Measurements from ENCODE around the gene CRABP1. TPM values are rescaled to one million over a fixed set of nuclear protein-coding genes. Genes with fewer than 3 reads are reported as not detected.

Gene CRABP1
- total RNA-seq, 4 donors from 2014 or later = not detected

GRCh38 chr15:78317145-78317836 is 22.9 kb upstream of the CRABP1 start:
- Histone ChIP-seq H3K4me1 (no peaks in the 10 kb centered on the region), H3K4me3 (no peak overlapping the region), H3K36me3 (no peaks in the 10 kb centered on the region), H3K27ac (replicated peaks in 1 of 4) (no peak overlapping the region), H3K27me3 (peaks cover 0 to 12% (median 0%) of the 10 kb centered on the region in 4 donors), H3K9me3 (no peaks in the 10 kb centered on the region)
- no peak for TF ChIP-seq POLR2AphosphoS5 (IDR thresholded peaks at IDR 0.05)
- TF ChIP-seq EP300 (IDR thresholded peaks at IDR 0.05) = no peak
- TF ChIP-seq POLR2A (IDR thresholded peaks at IDR 0.05; ENCODE audit: low read depth) = no peak
- TF ChIP-seq CTCF (IDR thresholded peaks at IDR 0.05) = no peak
- intact Hi-C loops (cut with DNase I) = no loop called here
- DNase-seq (ENCODE audit: extremely low spot score) = no peak
- WGBS = 87% methylated on average over 8 of the region's 8 CpGs

DNA sequence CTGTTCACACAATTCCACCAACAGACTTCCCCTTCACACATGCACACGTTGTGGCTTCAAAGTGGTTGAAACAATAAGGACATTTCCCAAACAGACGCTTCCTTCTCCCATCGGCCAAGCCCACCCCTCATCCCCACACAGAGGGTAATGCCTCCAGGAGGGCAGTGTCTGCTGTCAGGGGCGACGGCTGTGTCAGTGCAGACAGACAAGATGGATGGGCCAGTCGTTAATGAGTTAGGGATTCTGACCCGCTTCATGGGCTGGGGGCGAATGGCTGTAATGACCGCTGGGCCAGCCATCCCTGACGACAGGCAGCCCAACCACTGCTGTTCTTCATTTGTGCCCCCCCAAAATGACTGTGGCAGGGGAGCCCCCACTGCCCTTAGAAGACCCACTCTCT is 20.6 kb upstream of the CRABP1 start:
- Histone ChIP-seq H3K9me3 (no peaks in the 10 kb centered on the region), H3K36me3 (no peaks in the 10 kb centered on the region), H3K4me3 (no peak overlapping the region), H3K27me3 (peaks cover 0 to 9% (median 0%) of the 10 kb centered on the region in 4 donors), H3K27ac (replicated peaks in 1 of 4) (no peak overlapping the region), H3K4me1 (no peaks in the 10 kb centered on the region)
- whole genome bisulfite sequencing = 86% methylated on average over 8 of the region's 10 CpGs
- DNase-seq (ENCODE audit: extremely low spot score) = no peak
- intact Hi-C loops (cut with DNase I) = no loop called here
- TF ChIP-seq CTCF (IDR thresholded peaks at IDR 0.05) (no peak), EP300 (IDR thresholded peaks at IDR 0.05) (no peak), POLR2AphosphoS5 (IDR thresholded peaks at IDR 0.05) (no peak), POLR2A (IDR thresholded peaks at IDR 0.05; ENCODE audit: low read depth) (no peak)

DNA sequence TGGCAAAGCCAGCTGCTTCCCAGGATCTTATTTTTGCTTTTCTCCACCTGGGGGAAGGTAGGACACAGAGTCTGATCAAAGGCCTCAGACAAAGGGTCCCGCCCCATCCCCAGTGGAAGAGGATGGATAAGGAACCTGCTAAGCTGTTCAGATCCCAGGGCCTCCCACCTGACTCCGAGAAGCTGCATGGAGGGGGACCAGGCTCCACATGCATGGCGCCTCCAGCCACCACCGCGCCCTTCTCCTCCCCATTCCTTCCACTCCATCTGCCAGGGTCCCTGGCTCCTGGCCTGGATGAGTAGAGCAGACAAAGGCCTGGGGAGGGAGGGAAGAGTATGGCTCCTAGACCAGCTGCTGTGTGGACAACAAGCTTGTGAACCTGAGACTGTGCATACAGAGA is 20.0 kb upstream of the CRABP1 start:
- H3K27ac ChIP-seq (replicated peaks in 1 of 4) = no peak overlapping the region
- TF ChIP-seq POLR2A (IDR thresholded peaks at IDR 0.05; ENCODE audit: low read depth) (no peak), EP300 (IDR thresholded peaks at IDR 0.05) (no peak), POLR2AphosphoS5 (IDR thresholded peaks at IDR 0.05) (no peak), CTCF (IDR thresholded peaks at IDR 0.05) (no peak)
- H3K4me3 ChIP-seq = no peak overlapping the region
- intact Hi-C loops (cut with DNase I) = no loop called here
- no peak for DNase-seq (ENCODE audit: extremely low spot score)
- H3K36me3 ChIP-seq = no peaks in the 10 kb centered on the region
- 97% methylated on average over 5 of the region's 5 CpGs for WGBS
- H3K9me3 ChIP-seq = no peaks in the 10 kb centered on the region
- no peaks in the 10 kb centered on the region for H3K4me1 ChIP-seq
- H3K27me3 ChIP-seq = peaks cover 0 to 7% (median 0%) of the 10 kb centered on the region in 4 donors

GRCh38 chr15:78321041-78321570 is 19.0 kb upstream of the CRABP1 start:
- H3K27ac ChIP-seq (replicated peaks in 1 of 4) = no peak overlapping the region
- H3K9me3 ChIP-seq = no peaks in the 10 kb centered on the region
- no peak overlapping the region for H3K4me3 ChIP-seq
- no peaks in the 10 kb centered on the region for H3K36me3 ChIP-seq
- WGBS = 76% methylated on average over 17 of the region's 17 CpGs
- no peaks in the 10 kb centered on the region for H3K27me3 ChIP-seq
- DNase-seq (ENCODE audit: extremely low spot score) = no peak
- TF ChIP-seq POLR2AphosphoS5 (IDR thresholded peaks at IDR 0.05) = no peak
- TF ChIP-seq CTCF (IDR thresholded peaks at IDR 0.05) = no peak
- no peak for TF ChIP-seq POLR2A (IDR thresholded peaks at IDR 0.05; ENCODE audit: low read depth)
- no peak for TF ChIP-seq EP300 (IDR thresholded peaks at IDR 0.05)
- H3K4me1 ChIP-seq = no peaks in the 10 kb centered on the region
- intact Hi-C loops (cut with DNase I) = no loop called here
